Myocyte (in vitro differentiated cells): ENCODE measurements around the gene GNAZ. TPM values are rescaled to one million over a fixed set of nuclear protein-coding genes. Genes with fewer than 3 reads are reported as not detected.

ENCODE experiments used
- DNase-seq: peaks from one replicate; pipeline ENCODE4 v3.0.0-alpha.2; 2012; ENCODE audit warnings: low read depth
- total RNA-seq: library from RNA; depleted of rRNA; stranded (reverse); fragments of >200 nt; gene quantifications from 2 replicates; pipeline ENCODE4 v1.2.3, GENCODE V29; 2014

Gene GNAZ
- total RNA-seq, 1 donor from 2014 or later = 9.1 TPM

DNA sequence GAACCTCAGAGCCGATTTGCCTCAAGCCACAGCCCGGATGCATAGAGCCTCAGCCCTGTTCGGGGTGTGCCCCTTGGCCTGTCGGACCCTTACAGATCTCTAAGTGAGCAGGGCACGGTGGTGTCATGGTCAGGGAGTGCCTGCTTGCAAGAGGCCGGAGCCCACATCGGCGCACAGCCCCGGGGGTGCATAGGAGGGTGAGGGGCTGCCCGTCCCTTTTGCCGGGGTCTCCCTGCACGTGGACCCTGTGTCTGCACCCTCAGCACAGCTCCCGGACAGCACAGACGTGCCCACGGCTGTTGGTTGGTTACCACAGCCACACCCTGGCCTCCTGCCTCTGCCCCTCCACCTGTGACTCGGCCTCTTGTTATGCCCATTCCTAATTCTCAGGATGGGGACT is 81.5 kb downstream of the GNAZ start:
- DNase-seq = no peak

GRCh38 chr22:23152238-23153114 is 82.2 kb downstream of the GNAZ start:
- no peak for DNase-seq

GRCh38 chr22:23153994-23154393 is 83.7 kb downstream of the GNAZ start:
- no peak for DNase-seq

DNA sequence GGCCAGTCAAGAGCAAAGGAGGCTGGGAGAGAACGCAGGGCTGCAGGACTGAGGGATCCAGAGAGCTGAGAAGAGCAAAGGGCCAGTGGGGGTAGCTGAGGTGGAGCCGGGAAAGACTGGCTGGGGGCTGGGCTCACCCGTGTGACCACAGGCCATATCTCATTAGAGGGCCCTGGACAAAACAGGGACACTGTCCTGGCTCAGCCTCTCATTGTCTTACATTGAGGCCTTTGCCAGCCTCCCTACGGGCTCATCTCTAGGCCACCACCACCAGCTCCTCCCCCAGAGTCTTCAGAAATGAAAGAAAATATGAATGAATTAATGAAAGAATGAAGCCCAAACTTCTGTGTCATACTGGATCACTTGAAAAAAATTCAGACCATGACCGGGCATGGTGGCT is 84.1 kb downstream of the GNAZ start:
- no peak for DNase-seq

GRCh38 chr22:23155143-23155542 is 84.8 kb downstream of the GNAZ start:
- DNase-seq = no peak

DNA sequence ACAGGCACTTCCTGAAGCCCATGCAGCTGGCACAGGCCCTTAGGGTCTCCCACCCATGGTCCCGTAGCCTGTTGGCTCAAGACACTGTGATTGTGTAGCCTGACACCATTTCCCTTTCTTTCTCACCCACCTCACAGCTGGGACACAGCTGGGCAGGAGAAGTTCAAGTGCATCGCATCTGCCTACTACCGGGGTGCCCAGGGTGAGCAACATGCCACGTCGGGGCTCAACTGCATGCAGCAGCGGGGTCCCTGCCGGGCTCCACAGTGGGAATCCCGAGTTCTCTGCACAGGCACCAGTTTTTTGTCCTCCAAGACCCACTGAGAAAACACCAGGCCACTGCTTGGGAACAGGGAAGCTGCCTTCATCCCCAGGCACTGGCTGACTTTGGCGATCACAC is 85.5 kb downstream of the GNAZ start:
- DNase-seq = no peak

GRCh38 chr22:23156286-23156685 is 86.0 kb downstream of the GNAZ start:
- DNase-seq = no peak

- DNase-seq = no peak
Observed at GRCh38 chr22:23157560-23158515, 87.5 kb downstream of the GNAZ start.

GRCh38 chr22:23158516-23159290 is 88.4 kb downstream of the GNAZ start:
- DNase-seq = no peak

GRCh38 chr22:23159291-23159630 is 88.9 kb downstream of the GNAZ start:
- no peak for DNase-seq

GRCh38 chr22:23161029-23161428 is 90.7 kb downstream of the GNAZ start:
- DNase-seq = no peak

- no peak for DNase-seq
Observed at GRCh38 chr22:23161574-23161973, 91.3 kb downstream of the GNAZ start.

- DNase-seq = no peak
Observed at GRCh38 chr22:23163665-23164064, 93.3 kb downstream of the GNAZ start.

DNA sequence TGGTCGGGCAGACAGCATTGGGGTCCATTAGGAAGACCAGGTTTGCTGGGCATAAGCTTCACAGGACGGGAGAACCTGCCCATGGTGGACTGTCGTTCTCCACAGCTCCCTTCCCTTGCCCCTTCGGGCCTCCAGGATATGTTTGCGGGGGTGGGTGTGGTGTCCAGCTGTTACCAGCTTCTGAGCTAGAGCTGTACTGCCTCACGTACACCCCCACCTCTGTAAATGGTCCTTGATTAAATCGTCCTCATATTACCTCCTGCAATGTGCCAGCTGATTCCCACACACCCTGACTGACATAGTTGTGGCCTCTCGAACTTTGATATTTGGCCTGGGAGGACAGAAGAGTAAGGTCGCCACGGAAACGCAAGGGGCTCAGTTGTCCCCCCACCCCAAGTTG is 93.8 kb downstream of the GNAZ start:
- DNase-seq = no peak

- no peak for DNase-seq
Observed at GRCh38 chr22:23166042-23166831, 95.9 kb downstream of the GNAZ start.

DNA sequence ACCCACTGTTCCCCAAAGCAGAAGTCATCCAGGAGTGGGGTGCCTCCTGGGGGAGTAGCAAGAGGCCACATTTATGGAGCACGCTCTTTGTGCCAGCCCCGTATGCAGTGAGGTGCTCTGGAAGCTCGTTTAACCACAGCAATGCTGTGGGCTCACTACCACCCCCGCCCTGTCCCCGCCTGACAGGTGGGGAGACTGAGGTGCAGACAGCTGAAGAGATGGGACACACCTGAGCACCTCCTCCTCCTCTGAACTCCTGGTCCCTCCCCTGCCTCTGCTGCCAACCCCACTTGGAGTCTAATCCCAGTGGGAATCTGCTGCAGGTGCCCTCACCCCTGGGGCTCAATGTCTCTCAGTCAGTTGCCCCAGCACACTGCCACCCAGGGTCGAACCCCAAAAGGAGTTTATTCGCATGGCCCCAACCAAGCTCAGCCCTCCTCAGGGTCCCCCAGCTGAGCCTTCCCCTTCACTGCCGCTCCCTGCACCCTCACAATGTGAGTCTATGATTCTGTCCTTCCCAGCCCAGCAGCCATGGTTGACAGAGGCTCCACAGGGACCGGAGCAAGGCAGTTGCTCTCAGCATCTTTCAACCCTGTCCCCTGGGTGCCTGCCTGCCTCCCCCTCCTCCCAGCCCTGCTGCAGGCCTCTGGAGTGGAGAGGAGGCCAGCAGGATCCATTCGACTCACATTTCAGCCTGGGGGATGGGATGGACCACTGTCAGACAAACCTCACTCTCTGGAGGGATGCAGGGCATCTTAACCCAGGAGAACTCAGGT is 96.7 kb downstream of the GNAZ start:
- no peak for DNase-seq

DNA sequence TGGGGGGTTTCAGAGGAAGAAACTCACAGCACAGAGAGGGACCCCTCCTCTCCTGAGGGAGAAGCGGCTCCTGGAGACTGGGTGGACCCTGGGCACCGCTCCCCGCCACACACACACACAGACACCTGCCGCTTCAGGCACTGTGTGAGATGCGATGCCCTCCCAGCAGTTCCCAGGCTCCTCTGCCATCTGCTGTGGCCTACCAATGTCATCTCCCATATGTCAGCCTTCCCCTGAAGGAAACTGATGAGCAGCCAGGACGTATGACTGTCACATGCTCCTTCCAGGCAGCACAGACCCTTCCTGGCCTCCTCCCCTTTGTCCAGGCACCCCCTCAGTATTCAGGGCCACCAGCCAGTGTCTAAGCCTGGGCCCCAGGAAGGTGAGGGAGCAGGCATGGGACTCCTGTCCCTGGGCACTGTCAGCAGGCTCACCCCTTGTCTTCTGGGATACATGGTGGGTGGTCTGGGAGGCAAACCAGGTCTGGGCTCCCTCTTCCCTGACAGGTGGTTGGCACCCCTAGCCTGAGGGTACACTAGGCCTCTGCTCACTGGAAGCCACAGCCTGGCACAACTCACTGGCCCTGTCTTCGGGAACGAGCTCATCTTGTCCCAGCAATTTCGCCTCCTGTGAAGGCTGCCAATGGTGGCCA is 98.2 kb downstream of the GNAZ start:
- no peak for DNase-seq

DNA sequence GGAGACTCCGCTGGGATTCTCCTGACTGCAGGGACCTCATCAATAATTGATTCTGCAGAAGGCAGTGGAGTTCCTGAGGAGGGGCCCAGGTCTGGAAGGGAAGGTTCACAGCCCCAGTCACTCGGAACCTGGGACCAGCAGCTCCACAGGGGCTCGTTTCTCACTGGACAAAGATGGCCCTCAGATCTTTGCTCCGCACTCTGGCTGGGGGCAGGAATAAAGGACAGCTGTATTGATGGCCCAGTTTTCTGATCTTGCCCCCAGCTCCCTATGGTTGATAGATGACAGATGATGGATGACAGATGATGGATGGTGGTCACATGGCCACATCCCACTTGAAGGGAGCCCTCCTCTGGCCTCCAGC is 98.7 kb downstream of the GNAZ start:
- DNase-seq = no peak
